ENCODE measurements around the gene IDI1.
"Not testable (repeated sequence)": the region's sequence is repeated elsewhere in the genome, so short reads cannot be mapped to it uniquely, and the experiment has no call there.

Gene IDI1

DNA sequence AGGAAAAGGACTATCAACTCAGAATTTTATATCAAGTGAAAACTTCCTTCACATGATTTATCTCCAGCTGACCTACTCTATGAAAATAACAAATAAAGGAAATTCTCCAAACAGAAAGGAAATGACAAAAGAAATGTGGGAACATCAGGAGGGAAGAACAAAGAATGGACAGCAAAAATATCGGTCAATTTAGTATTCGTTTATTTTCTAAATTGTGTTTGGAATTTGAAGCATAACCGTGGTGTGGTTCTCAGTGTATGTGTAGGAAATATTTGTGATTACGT lies 16.0 kb upstream of the IDI1 start:
- in situ Hi-C loops (cut with MboI; ENCODE audit: low sequenced_read_pairs) = no loop called here

DNA sequence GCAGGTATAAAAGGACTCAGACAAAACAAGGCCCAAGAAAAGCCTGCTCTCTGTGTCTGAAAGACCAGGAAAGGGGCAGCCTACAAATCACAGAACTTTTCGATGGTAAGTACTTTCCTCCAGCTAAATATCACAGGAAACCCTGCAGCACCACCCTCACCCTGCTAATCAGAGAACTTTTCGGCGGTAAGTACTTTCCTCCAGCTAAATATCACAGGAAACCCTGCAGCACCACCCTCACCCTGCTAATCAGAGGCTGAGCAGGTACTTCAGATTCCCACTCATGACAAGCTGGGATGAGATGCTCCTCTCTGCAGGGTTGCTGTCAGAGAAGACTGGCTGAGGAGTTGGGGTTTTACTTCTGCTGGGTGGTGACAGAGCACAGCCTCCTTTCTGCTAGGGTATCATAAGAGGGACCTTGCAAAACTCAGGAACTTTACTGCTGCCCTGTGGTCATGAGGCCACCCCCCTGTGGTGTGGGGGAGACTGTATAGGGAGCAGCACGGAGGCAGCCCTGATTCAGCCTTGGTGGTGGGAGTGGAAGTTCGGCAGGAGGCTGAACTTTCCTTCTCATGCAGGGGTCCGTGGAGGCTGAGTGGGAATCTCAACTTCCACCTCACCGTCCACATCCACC lies 14.4 kb upstream of the IDI1 start:
- in situ Hi-C loops (cut with MboI; ENCODE audit: low sequenced_read_pairs) = no loop called here

DNA sequence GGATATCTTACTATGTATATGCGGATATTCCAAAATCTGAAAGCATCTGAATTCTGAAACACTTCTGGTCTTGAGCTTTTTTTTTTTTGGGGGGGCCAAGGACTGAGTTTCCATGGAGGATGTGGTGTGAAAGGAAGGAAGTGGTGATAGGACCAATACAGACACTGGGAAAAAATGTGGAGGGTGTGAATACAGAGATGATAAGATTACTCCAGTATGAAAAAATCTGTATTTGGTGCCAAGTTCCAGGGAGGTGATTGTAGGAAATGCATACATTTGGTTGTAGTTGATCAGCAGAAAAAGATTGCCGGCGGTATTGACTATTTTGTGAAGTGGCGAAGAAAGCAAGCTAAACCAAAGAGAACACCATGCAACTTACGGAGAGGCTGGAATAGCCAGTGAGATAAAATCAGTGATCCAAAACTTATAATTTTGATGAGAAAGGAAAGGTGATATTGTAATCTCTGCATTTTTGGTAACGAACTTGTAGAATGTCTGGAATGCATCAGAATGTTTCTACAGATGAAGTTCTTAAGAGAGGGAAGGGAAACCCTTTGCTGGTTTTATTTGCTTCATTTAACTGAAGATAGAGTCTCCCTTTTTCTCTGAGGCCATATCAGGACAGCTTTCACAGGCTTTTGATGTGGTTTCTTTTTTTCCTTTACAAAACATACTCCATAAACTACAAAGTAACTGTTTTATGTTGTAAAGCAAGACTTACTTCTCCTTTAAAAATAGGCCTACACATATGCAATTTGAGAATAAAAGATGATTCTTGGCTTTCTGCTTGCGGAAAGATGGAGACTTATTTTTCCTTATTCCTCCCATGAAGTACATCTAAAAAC lies 13.2 kb upstream of the IDI1 start:
- in situ Hi-C loops (cut with MboI; ENCODE audit: low sequenced_read_pairs) = no loop called here

DNA sequence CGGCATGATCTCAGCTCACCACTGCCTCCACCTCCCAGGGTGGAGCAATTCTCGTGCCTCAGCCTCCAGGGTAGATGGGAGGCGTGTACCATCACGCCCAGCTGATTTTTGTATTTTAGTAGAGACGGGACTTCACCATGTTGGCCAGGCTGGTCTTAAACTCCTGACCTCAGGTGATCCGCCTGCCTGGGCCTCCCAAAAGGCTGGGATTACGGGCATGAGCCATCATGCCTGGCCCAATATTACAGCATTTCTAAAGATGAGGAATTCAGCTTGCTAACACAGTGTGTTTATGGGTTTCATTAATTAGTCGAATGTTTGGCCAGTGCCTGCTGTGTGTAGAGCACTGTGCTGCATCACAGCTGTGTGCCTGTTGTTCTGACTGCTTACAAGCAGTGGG lies 11.0 kb upstream of the IDI1 start:
- in situ Hi-C loops (cut with MboI; ENCODE audit: low sequenced_read_pairs) = no loop called here

DNA sequence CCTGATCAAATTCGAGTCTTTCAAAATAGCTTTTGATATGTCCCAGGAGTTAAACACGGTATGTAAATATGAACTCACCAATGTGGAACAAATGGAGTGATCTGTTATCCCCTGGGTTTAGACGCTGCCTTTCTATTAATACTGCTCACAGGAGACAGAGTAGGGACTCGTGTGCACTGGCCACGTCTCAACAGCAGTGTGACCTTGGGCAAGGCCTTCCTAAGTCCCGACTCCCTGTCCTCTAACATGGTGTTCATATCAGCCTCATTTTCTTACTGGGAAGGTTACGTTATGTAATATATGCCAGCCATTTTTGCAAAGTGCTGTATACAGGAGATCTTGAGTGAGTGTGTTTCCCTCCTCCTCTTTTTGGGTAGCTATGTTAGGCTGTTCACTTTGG lies 9.1 kb upstream of the IDI1 start:
- in situ Hi-C loops (cut with MboI; ENCODE audit: low sequenced_read_pairs) = no loop called here

DNA sequence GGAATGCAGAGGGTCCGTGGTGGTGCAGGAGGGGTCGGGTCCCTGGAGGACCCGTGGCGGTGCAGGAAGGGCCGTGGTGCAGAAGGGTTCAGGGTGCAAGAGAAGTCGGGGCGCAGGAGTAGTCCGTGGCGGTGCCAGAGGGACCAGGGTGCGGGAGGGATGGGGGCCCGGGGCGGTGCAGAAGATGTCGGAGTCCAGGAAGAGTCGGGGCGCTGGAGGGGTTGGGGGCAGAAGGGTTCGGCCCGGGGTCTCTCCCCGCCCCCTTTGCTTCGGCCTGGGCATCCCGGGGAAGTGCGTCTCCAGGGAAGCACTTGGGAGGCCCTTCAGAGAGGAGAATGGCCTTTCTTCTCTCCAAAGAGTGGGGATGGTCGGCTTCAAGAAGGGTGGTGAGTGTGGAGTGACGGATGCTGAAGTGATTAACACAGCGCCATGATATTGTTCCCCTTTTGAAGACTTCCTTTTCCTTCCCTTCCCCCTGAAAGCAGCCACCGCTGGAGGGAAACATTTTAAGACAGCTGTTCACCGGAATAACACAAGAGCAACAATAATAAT lies 8.3 kb upstream of the IDI1 start:
- in situ Hi-C loops (cut with MboI; ENCODE audit: low sequenced_read_pairs) = no loop called here

DNA sequence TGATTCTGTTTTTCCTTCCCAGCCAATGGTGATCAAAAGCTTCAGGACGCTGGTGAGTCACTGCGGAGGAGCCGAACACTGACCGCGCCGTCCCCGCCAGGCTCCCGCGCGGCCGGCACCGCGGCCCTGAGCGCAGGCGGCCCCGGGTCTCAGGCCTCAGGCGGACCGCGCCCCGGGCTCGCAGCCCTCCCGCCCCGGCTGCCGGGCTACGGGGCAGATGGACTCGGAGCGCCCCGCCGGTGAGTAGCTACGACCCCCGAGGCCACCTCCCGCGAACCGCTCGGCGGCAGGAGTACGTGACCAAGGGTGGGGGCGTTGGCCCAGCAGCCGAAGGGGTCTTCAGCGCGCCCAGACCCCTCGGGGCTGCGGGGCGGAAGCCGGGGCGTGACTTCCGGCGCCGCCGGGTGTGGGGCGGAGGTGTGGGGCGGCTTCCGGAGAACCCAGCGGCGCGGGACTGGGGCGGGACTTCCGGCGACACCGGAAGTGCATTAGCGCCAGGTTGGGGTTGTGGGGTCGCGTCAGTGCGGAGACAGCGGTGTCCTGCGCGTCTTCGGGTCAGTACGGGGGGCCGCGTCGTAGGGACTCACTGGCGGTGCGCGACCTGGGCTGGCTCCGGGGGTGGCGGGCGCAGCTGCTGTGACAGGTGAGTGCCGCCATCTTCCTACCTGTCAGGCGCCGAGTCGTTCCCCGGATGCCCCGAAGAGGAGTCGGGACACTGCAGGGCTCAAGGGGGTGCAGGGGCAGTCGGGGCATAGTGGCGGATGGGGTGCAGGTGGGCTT lies 7.6 kb upstream of the IDI1 start, which contains the start of gene WDR37:
Gene WDR37, plus strand, starts transcription at position 60 of the 780 bp plus-strand sequence. CDS start 15,771 bp downstream, outside the sequence.
- in situ Hi-C loops (cut with MboI; ENCODE audit: low sequenced_read_pairs) = no loop called here

DNA sequence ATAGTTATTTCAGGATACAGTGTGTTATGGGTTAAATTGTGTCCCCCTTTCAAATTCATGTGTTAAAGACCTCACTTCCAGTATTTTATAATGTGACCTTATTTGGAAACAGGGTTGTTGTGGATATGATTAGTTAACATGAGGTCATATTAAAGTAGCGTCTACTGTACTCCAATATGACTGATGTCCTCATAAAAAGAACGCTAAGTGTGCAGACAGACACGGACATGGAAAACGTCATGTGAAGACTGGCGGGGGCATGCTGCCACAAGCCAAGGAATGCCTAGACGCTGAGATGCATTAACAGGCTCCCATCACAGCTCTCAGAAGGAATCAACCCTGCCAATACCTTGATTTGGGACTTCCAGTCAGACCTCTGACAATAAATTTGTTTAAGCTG lies 5.8 kb upstream of the IDI1 start:
- in situ Hi-C loops (cut with MboI; ENCODE audit: low sequenced_read_pairs) = no loop called here

DNA sequence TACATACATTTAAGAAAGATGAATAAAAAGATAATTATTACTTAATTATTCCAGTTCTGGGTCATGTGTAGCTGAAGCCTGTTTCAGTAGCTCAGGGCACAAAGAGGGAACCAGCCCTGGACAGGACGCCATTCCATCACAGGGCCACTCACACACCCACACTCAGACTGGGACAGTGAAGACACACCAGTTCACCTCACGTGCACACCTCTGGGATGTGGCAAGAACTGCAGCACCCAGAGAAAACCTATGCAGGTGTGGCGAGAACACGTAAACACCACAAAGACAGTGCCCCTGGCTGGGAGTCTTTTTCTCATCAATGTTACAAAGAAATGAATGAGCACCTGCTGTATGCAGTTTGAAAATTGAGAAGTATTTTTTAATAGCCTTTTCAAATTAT lies 1.6 kb upstream of the IDI1 start:
- in situ Hi-C loops (cut with MboI; ENCODE audit: low sequenced_read_pairs) = no loop called here

DNA sequence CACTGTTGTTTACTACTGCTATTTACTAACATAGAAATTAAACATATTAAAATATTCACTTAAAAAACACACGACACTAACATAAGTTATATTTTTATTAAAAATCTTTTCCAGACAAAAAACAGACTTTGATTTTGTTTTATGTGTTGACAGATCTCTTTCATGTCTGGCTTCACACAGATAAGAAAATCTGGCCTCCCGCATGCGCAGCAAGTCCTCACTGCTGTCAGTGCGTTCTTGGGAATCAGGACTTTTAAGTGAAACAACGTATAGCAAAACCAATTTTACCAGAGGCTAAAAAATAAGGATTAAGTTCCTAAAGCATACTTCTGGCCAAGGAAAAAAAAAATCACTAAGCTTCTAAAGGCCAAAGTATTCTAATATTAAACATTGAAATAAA lies 1.2 kb upstream of the IDI1 start:
- in situ Hi-C loops (cut with MboI; ENCODE audit: low sequenced_read_pairs) = no loop called here

DNA sequence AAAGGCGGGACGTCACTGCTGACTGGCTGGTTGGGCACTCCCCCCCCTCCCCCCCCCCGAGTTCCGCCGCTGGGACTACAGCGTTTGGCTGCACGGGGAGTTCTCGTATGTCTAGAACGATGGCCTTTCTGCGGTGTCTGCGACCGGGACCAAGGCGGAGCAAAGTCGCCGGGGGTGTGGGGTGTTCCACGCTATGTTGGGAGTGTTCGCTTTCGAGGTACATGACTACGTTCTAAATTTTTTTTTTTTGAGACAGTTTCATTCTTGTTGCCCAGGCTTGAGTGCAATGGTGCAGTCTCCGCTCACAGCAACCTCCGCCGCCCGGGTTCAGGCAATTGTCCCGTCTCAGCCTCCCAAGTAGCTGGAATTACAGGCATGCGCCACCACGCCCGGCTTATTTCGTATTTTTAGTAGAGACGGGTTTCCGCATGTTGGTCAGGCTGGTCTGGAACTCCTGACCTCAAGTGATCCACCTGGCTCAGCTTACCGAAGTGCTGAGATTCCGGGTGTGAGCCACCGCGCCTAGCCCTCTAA lies 573 bp upstream of the IDI1 start:
- in situ Hi-C loops (cut with MboI; ENCODE audit: low sequenced_read_pairs) = no loop called here

DNA sequence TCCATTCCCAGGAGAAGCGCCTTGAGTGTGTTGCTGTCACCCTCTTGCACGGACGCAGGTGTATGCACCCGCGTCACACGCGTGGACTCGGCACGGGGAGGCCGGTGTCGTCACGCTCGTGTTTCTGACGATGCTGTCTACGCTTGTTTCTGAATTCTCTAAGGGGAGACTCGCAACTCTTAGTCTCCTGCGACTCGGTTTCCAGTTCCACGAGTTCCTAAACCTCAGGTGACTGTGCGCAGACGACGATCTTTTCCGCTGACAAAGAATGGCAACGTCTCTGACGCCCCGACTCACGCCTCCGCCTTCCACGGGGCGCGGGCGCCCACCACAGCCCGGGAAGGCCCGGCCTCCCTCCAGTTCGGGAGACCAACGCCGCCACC lies 579 bp downstream of the IDI1 start:
- in situ Hi-C loops (cut with MboI; ENCODE audit: low sequenced_read_pairs) = no loop called here

DNA sequence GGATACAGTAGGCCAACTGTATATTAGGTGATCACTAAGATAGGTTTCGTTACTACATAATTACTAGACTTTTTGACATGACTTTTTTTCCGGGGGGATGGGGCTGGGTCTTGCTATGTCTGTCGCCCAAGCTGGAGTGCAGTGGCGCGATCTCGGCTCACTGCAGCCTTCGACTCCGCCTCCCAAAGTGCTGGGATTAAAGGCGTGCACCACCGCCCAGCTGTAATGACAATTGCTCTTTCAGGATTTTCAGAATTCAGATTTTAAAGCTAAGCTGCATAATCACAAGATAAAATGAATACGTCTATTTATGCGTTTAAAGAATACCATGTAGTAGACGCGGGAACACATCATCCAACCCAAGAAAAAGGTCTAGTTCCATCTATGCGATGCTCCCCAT lies 982 bp downstream of the IDI1 start:
- in situ Hi-C loops (cut with MboI; ENCODE audit: low sequenced_read_pairs) = no loop called here

DNA sequence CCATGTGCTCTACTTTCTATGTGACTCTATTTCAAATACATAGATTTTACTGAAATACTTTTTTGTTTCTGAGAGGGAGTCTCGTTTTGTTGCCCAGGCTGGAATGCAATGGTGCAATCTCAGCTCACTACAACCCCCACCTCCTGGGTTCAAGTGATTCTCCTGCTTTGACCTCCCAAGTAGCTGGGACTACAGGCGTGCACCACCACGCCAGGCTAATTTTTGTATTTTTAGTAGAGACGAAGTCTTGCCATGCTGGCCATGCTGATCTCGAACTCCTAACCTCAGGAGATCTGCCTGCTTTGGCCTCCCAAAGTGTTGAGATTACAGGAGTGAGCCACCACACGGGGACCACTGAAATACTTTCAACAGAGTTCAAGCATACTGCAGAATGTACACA lies 3.5 kb downstream of the IDI1 start:
- in situ Hi-C loops (cut with MboI; ENCODE audit: low sequenced_read_pairs) = no loop called here

DNA sequence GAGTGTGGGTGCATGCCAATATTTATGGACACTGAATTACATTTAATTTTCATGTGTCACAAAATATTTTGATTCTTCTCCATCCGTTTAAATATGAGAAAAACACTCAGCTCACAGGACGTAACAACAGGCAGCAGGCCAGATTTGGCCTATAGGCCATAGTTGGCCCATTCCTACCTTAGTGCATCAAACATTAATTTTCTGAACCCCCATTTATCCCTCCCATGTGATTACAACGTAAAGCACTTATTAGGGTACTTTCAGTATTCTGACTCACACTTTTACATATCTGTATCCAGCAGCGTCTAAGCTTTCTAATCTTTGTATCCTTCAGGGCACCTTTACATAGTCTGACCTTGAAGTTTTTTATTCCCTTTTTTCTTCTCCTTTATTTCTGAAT lies 4.0 kb downstream of the IDI1 start:
- in situ Hi-C loops (cut with MboI; ENCODE audit: low sequenced_read_pairs) = no loop called here

DNA sequence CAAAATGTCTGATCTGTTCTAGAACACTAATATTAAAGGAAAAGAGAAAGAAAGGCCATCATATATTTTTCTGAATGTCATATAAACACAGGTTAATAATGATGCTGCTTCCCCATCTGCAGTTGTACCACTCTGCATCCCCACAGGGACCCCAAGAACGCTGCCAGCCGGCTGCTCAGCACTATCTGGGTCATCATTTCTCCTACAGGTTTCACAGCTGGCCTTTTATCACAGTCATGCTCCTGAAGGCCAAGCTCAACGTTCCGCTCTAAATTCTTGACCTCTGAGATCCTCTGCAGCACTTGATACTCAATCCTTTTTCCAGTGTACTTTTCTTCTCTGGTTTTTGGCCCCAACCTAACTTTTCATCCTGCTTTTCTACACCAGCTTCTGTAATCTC lies 4.8 kb downstream of the IDI1 start:
- in situ Hi-C loops (cut with MboI; ENCODE audit: low sequenced_read_pairs) = no loop called here

DNA sequence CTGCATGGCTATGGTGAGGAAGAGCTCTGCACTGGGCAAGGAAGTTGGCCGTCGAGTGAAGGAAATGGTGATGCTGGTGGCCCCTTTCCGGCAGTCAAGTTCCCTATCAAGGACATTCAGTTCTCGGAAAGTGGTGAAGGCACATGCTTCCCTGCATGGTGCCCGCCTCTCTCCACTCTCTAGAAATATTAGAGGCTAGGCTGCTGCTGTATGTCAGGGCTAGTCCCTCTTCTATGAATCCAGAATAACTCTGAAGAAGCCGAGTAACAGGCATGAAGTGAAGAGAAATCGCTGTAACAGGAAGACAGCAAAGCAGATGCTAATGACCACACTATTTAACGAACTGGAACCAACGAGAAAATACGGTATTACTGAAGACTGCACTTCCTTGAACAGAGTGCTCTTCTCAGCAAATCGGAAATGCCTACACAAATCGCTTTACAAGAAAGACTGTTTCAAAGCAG lies 5.4 kb downstream of the IDI1 start:
- in situ Hi-C loops (cut with MboI; ENCODE audit: low sequenced_read_pairs) = no loop called here

DNA sequence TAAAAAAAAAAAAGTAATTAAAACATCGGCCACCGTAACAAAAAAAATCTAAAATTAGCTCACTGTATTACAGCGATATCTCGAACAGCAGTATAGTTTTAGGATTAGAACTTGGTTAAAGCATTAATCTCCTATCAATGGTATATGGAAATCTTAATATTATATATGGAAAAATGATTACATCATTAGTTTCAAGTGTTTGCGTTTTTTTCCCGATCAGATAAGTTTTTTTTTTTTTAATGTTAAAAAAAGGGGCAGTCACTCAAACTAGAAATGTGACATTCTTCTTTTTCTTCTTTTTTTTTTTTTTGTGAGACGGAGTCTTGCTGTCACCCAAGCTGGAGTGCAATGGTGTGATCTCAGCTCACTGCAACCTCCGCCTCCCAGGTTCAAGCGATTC lies 7.4 kb downstream of the IDI1 start:
- in situ Hi-C loops (cut with MboI; ENCODE audit: low sequenced_read_pairs) = no loop called here

DNA sequence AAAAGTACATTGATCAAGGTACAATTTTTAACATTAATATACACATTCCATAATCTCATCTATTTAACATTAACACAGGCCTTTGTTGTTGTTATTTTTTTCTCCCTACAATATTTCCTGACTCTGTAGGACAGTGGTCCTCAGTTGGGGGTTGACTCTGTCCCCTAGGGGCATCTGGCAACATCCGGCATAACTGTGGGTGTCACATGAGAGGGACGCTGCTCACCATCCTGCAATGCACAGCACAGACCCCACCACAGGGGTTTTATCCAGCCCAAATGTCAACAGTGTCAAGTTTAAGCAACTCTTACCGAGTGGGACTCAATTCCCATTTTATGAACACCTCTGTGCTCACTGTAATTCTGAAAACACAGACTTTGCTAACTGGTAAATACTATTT lies 8.8 kb downstream of the IDI1 start:
- in situ Hi-C loops (cut with MboI; ENCODE audit: low sequenced_read_pairs) = no loop called here

DNA sequence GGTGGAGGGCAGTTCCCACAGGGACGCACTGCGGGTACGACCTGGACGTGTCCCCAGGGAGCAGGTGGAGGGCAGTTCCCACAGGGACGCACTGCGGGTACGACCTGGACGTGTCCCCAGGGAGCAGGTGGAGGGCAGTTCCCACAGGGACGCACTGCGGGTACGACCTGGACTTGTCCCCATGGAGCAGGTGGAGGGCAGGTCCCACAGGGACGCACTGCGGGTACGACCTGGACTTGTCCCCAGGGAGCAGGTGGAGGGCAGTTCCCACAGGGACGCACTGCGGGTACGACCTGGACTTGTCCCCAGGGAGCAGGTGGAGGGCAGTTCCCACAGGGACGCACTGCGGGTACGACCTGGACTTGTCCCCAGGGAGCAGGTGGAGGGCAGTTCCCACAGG lies 10.2 kb downstream of the IDI1 start:
- in situ Hi-C loops (cut with MboI; ENCODE audit: low sequenced_read_pairs) = not testable (repeated sequence)

DNA sequence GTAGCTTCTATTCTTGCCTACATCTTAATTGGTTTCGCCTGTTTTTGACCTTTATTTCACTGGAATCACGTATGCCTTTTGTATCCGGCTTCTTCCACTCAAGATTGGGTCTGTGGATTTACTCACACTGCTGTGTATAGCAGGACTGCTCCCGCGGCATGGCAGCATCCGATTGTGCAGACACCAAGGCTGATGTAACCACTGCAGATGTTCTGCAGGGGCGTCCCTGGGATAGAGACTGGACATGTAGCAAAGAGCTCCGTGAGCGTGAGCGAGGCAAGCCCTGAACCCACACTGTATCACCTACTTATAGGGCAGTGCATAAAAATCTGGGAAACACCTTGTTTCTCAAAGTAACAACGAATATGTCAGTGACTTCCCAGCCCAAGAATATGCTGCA lies 11.8 kb downstream of the IDI1 start:
- in situ Hi-C loops (cut with MboI; ENCODE audit: low sequenced_read_pairs) = no loop called here

All from hTERT RPE-1 (cell line).